Stomach (tissue), 4 donors: ENCODE results near the gene TRIM14.
"Not testable (repeated sequence)": the region's sequence is repeated elsewhere in the genome, so short reads cannot be mapped to it uniquely, and the experiment has no call there.

ENCODE experiments used
- CTCF ChIP-seq, 7 experiments: fragments of 450-650 bp in 4 of 7; fragments of 200-600 bp in 3 of 7; sonication (generic) in 3 of 7; IDR thresholded peaks; one replicate each; pipeline ENCODE4 v1.5.1; 2016 to 2019; ENCODE audit warnings: antibody characterized with exemption in 7 of 7, control low read depth in 2 of 7, mild to moderate bottlenecking in 1 of 7
- POLR2A ChIP-seq, 4 donors: fragments of 450-650 bp; IDR thresholded peaks; one replicate each; pipeline ENCODE4 v1.6.1; 2016; ENCODE audit warnings: antibody characterized with exemption in 4 of 4, control low read depth in 2 of 4, mild to moderate bottlenecking in 1 of 4, moderate library complexity in 1 of 4

- not testable (repeated sequence) for TF ChIP-seq CTCF, POLR2A (IDR thresholded peaks at IDR 0.05)
These were observed 28.3 kb downstream of the TRIM14 start for GRCh38 chr9:98090674-98091073.
